PC-3 (cell line): Measurements from ENCODE around the gene AGAP3. TPM values are rescaled to one million over a fixed set of nuclear protein-coding genes. Genes with fewer than 3 reads are reported as not detected.

Experiments used
- ATAC-seq: fragments of 200-7000 bp; cut with Tn5 transposase; 2 replicates; pipeline ENCODE4 v1.9.1; 2020; ENCODE audit warnings: mild to moderate bottlenecking, moderate library complexity
- BruUV-seq: library from RNA; stranded (reverse); fragments of 400-500 nt; replicated peaks from 2 replicates; lab custom pipeline; 2021; lab: Mats Ljungman, UMichigan
- CTCF ChIA-PET: fragments of 300-600 bp; sonication (Branson Sonifier 250); formaldehyde crosslinking; loops from one replicate; lab custom pipeline; 2022; ENCODE audit warnings: antibody characterized with exemption; lab: Charles Lee
- POLR2A ChIA-PET: fragments of 300-600 bp; sonication (Branson Sonifier 250); formaldehyde crosslinking; loops from one replicate; lab custom pipeline; 2022; ENCODE audit warnings: antibody characterized with exemption; ENCODE audit not compliant: unreplicated experiment; lab: Charles Lee
- DNase-seq: peaks from one replicate; pipeline ENCODE4 v3.0.0-alpha.2; 2015
- H2AFZ ChIP-seq: fragments of 300-600 bp; sonication (generic); 2 replicates; pipeline ENCODE4 v1.6.0; 2016; ENCODE audit warnings: antibody characterized with exemption, low read length
- H3F3A ChIP-seq: fragments of 300-600 bp; sonication (generic); one replicate; pipeline ENCODE4 v1.6.0; 2017; ENCODE audit warnings: antibody characterized with exemption, low read length, control low read depth, mild to moderate bottlenecking; ENCODE audit not compliant: unreplicated experiment
- H3K27ac ChIP-seq: fragments of 300-600 bp; sonication (generic); 2 replicates; pipeline ENCODE4 v1.5.1; 2016; ENCODE audit warnings: mild to moderate bottlenecking, low read length
- H3K27me3 ChIP-seq: fragments of 300-600 bp; sonication (generic); 2 replicates; pipeline ENCODE4 v1.6.1; 2016; ENCODE audit warnings: low read length, mixed read lengths
- H3K36me3 ChIP-seq: fragments of 300-600 bp; sonication (generic); 2 replicates; pipeline ENCODE4 v1.6.1; 2016; ENCODE audit warnings: low read depth, mixed run types, low read length, mixed read lengths
- H3K4me1 ChIP-seq: fragments of 300-600 bp; sonication (generic); 2 replicates; pipeline ENCODE4 v1.5.1; 2016; ENCODE audit warnings: low read length; ENCODE audit not compliant: insufficient read depth
- H3K4me2 ChIP-seq: fragments of 300-600 bp; sonication (generic); 2 replicates; pipeline ENCODE4 v1.6.0; 2016; ENCODE audit warnings: low read length
- H3K4me3 ChIP-seq: fragments of 300-600 bp; sonication (generic); 2 replicates; pipeline ENCODE4 v1.5.1; 2016; ENCODE audit warnings: mild to moderate bottlenecking, low read length, mixed read lengths
- H3K79me2 ChIP-seq: fragments of 300-600 bp; sonication (generic); 2 replicates; pipeline ENCODE4 v1.6.1; 2017; ENCODE audit warnings: low read length, mixed read lengths
- H3K9ac ChIP-seq: fragments of 300-600 bp; sonication (generic); 2 replicates; pipeline ENCODE4 v1.6.0; 2016; ENCODE audit warnings: mild to moderate bottlenecking, low read length
- H3K9me2 ChIP-seq: fragments of 300-600 bp; sonication (generic); replicated peaks from 2 replicates; pipeline ENCODE4 v1.6.1; 2016; ENCODE audit warnings: mixed run types, low read length, mixed read lengths
- H3K9me3 ChIP-seq: fragments of 300-600 bp; sonication (generic); 2 replicates; pipeline ENCODE4 v1.6.1; 2016; ENCODE audit warnings: low read length, mixed read lengths
- H4K20me1 ChIP-seq: fragments of 300-600 bp; sonication (generic); 2 replicates; pipeline ENCODE4 v1.6.1; 2016; ENCODE audit warnings: low read length, mixed read lengths
- CTCF ChIP-seq: fragments of 300-600 bp; sonication (generic); conservative IDR thresholded peaks from 2 replicates; pipeline ENCODE4 v1.5.1; 2017; ENCODE audit warnings: antibody characterized with exemption, low read depth, mild to moderate bottlenecking, low read length
- EZH2 ChIP-seq: fragments of 300-600 bp; sonication (generic); IDR thresholded peaks from one replicate; pipeline ENCODE4 v1.6.1; 2017; ENCODE audit warnings: antibody characterized with exemption, mild to moderate bottlenecking, low read length; ENCODE audit not compliant: unreplicated experiment
- EZH2phosphoT487 ChIP-seq: fragments of 300-600 bp; sonication (generic); IDR thresholded peaks from 2 replicates; pipeline ENCODE4 v1.6.1; 2018; ENCODE audit warnings: mild to moderate bottlenecking, antibody characterized with exemption, low read length, borderline replicate concordance
- intact Hi-C: fragments of 100-400 bp; cut with micrococcal nuclease; formaldehyde crosslinking; loops from 2 replicates; pipeline ENCODE4 v1.9.0; 2023
- total RNA-seq: library from RNA; depleted of rRNA; stranded (reverse); fragments of >200 nt; gene quantifications from 2 replicates; pipeline ENCODE4 v1.2.3, GENCODE V29; 2014

The AGAP3 gene
- total RNA-seq, 1 experiment from 2014 or later, result 53.5 TPM

- intact Hi-C loops, result no loop called here
- H3K9ac ChIP-seq, result no peak overlapping the region
- TF ChIP-seq EZH2phosphoT487 (no peak), CTCF (no peak), EZH2 (no peak)
- H3K4me1 ChIP-seq, result no peaks in the 10 kb centered on the region
- no peaks in the 10 kb centered on the region for H3K9me2 ChIP-seq
- BruUV-seq, result no TSS peak
- no peak overlapping the region for H2AFZ ChIP-seq
- H3K9me3 ChIP-seq, result no peaks in the 10 kb centered on the region
- H3F3A ChIP-seq, result no peaks in the 10 kb centered on the region
- no peak for ATAC-seq
- no peaks in the 10 kb centered on the region for H3K36me3 ChIP-seq
- H3K4me2 ChIP-seq, result no peak overlapping the region
- H4K20me1 ChIP-seq, result no peaks in the 10 kb centered on the region
- H3K4me3 ChIP-seq, result no peak overlapping the region
- H3K27ac ChIP-seq, result no peak overlapping the region
- ChIA-PET POLR2A (no interaction called here), CTCF (no interaction called here)
- H3K79me2 ChIP-seq, result no peaks in the 10 kb centered on the region
- DNase-seq, result no peak
- peaks cover 35% of the 10 kb centered on the region for H3K27me3 ChIP-seq
Measured at GRCh38 chr7:151185762-151186639, 99.7 kb downstream of the AGAP3 start.

- Histone ChIP-seq H4K20me1 (no peaks in the 10 kb centered on the region), H3F3A (no peaks in the 10 kb centered on the region), H3K27ac (no peak within 1 kb of the TSS), H3K9me2 (no peaks in the 10 kb centered on the region), H3K4me1 (no peaks in the 10 kb centered on the region), H3K4me3 (no peak within 1 kb of the TSS), H3K36me3 (no peaks in the 10 kb centered on the region), H3K9ac (no peak within 1 kb of the TSS), H3K4me2 (no peak within 1 kb of the TSS), H3K27me3 (peaks cover 40% of the 10 kb centered on the region), H2AFZ (no peak within 1 kb of the TSS), H3K9me3 (no peaks in the 10 kb centered on the region), H3K79me2 (no peaks in the 10 kb centered on the region)
- no TSS peak for BruUV-seq
- POLR2A ChIA-PET, result no interaction called here
- TF ChIP-seq EZH2phosphoT487 (no peak), EZH2 (no peak), CTCF (no peak)
- intact Hi-C loops, result no loop called here
- DNase-seq, result no peak
- CTCF ChIA-PET, result no interaction called here
- ATAC-seq, result no peak
Measured at GRCh38 chr7:151186640-151187408, 100.5 kb downstream of the AGAP3 start, which contains the start of gene ASB10. TSS of gene ASB10 (minus strand) at chr7:151187250. CDS start at chr7:151187130, 120 bp downstream.
